SH-SY5Y (cell line): ENCODE results near the gene STX5.

Source experiments
- GATA2 ChIP-seq: IDR thresholded peaks from 2 replicates; pipeline ENCODE4 v1.6.1; 2011; ENCODE audit warnings: mild to moderate bottlenecking, low read depth, low read length
- GATA3 ChIP-seq: IDR thresholded peaks from 2 replicates; pipeline ENCODE4 v1.6.1; 2011; ENCODE audit warnings: low read depth, mild to moderate bottlenecking, low read length, moderate library complexity

DNA sequence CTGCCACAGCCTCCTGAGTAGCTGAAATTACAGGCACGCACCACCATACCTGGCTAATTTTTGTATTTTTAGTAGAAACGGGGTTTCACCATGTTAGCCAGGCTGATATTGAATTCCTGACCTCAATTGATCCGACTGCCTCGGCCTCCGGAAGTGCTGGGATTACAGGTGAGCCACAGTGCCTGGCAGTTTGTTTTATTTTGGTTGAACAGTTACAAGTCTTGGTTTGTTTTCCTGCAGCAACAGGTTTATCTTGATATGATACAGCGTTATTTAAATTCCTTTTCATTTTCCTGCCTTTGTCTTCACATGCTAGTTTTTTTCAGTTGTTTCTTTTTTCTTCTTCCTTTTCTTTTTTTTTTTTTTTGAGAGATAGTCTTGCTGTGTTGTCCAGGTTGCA lies 44.9 kb upstream of the STX5 start:
- TF ChIP-seq GATA2, result no peak
- TF ChIP-seq GATA3, result no peak
